ES-I3 (cell line): ENCODE data around the gene RAVER1.
"Not testable (repeated sequence)": the region's sequence is repeated elsewhere in the genome, so short reads cannot be mapped to it uniquely, and the experiment has no call there.

Experiments
- H3K36me3 ChIP-seq: 2 replicates; pipeline ENCODE4 v1.6.1; 2013; ENCODE audit warnings: mild to moderate bottlenecking, low read length, control low read depth, moderate library complexity; ENCODE audit not compliant: insufficient read depth
- H3K4me1 ChIP-seq: 2 replicates; pipeline ENCODE4 v1.6.1; 2013; ENCODE audit warnings: mild to moderate bottlenecking, control low read depth, low read length; ENCODE audit not compliant: insufficient read depth
- H3K9ac ChIP-seq: 2 replicates; pipeline ENCODE4 v1.6.1; 2013; ENCODE audit warnings: low read depth, mild to moderate bottlenecking, low read length, moderate library complexity
- H3K9me3 ChIP-seq: 2 replicates; pipeline ENCODE4 v1.6.1; 2013; ENCODE audit warnings: mild to moderate bottlenecking, low read length, moderate library complexity; ENCODE audit not compliant: control insufficient read depth, insufficient read depth

The RAVER1 gene

DNA sequence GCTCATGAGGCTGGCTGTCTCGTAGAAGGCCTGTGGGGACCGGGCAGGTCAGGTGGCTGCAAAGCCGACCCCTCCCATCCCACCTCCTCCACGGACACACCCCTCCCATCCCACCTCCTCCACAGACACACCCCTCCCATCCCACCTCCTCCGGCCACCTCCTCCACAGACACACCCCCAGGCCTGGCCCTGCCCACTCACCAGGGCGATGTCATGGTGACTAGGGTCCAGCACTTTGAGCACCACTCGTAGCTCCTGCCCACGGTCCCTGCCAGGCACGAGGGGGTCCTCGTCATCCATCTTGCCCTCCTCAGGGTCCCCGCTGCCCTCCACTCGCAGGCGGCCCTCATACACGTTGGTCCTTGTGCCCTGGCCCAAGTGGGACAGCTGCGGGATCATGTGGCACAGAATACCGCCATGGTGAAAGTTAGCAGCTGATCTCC is 28.3 kb upstream of the RAVER1 start:
- no peak overlapping the region for H3K9ac ChIP-seq
- H3K9me3 ChIP-seq = no peaks in the 10 kb centered on the region
- H3K4me1 ChIP-seq = no peaks in the 10 kb centered on the region
- no peaks in the 10 kb centered on the region for H3K36me3 ChIP-seq

GRCh38 chr19:10356431-10356830 is 23.1 kb upstream of the RAVER1 start:
- H3K36me3 ChIP-seq = no peaks in the 10 kb centered on the region
- no peaks in the 10 kb centered on the region for H3K9me3 ChIP-seq
- H3K9ac ChIP-seq = no peak overlapping the region
- no peaks in the 10 kb centered on the region for H3K4me1 ChIP-seq

DNA sequence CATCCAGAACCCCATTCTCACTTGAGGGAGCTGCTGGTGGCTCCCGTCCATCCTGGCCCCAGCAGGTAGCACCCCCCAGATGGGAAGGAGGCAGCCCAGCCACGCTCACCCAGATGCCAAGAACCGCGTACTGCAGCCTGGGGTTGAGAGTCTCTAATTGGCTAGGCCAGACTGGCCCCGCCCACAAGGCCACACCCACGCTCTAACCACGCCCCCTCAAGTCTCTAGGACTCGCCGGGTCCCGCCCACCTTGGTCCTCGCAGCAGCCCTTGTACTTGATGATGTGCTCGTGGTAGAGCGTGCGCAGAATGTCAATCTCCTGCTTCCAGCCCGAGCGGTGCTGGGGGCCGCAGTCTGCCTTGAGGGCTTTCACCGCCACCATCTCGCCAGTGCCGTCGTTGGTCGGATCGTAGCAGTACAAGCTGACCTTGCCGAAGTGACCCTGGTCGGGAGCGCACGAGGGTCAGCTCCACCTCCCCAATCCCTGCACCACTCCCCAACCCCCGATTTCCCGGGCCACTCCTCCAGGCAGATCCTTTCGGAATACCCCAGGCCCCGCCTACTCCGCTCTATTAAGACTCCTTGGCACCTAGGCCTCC is 20.6 kb upstream of the RAVER1 start:
- Histone ChIP-seq H3K9me3 (no peaks in the 10 kb centered on the region), H3K36me3 (peaks cover 4% of the 10 kb centered on the region; the same call in 1 of the 2 replicates), H3K9ac (peak overlapping the region; percentile 52; the same call in 1 of the 2 replicates), H3K4me1 (no peaks in the 10 kb centered on the region)

DNA sequence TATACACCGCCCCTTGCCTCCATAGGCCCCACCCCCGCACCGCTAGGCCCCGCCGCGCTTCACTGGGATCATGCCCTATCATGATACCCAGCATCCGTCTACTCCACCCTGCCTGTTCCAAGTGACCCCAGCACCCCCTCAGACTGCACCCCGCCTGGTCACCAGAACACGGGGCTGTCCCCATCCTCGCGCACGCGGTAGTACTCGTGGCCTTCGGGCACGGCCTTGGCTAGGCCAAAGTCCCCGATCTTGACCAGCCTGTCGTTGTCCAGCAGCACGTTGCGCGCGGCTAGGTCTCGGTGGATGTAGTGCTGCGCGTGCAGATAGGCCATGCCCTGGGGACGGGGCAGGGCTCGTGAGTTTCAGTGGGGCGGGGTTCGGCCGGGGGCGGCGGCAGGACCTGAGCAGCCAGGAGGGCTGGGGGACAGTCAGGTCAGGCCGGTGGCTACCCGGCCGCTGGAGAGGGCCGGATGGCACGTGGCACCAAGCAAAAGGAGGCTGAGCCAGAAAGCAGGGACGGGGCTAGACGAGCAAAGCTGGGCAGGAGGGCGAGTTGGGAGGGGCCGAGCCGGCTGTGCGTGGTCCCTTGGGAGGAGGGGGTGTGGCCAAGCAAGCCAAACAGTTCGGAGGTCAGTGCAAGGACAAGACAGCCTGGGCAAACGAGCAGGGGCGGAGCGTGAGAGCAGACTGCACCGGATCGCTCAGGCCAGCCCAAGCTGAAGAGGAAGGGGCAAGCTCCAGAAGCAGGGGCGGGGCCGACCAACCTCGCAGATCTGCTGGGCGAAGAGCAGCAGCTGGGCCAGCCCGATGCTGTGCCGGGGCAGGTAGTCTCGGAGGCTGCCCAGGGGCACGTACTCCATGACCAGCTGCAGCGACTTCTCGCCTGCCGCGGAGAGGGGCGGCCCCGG is 19.7 kb upstream of the RAVER1 start:
- peak overlapping the region; percentile 49 for H3K9ac ChIP-seq
- H3K36me3 ChIP-seq = peaks cover 4% of the 10 kb centered on the region; the same call in 1 of the 2 replicates
- no peaks in the 10 kb centered on the region for H3K4me1 ChIP-seq
- H3K9me3 ChIP-seq = no peaks in the 10 kb centered on the region

GRCh38 chr19:10346509-10346908 is 13.2 kb upstream of the RAVER1 start:
- no peaks in the 10 kb centered on the region for H3K9me3 ChIP-seq
- no peaks in the 10 kb centered on the region for H3K4me1 ChIP-seq
- no peak overlapping the region for H3K9ac ChIP-seq
- peaks cover 4% of the 10 kb centered on the region; the same call in 1 of the 2 replicates for H3K36me3 ChIP-seq

DNA sequence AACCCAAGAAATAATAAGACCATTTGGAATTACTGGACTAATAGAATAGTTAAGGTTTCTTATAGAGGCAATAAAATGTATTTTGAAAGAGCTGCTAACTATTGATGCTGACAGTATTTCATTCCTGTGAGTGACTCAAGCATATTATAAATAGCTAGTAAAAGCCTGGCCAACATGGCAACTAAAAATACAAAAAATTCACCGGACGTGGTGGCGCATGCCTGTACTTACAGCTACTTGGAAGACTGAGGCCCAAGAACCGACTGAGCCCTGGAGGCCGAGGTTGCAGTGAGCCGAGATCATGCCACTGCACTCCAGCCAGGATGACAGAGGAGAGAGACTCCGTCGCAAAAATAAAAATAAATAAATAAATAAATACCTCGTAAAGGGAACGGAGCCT is 11.5 kb upstream of the RAVER1 start:
- no peaks in the 10 kb centered on the region for H3K36me3 ChIP-seq
- no peak overlapping the region for H3K9ac ChIP-seq
- peaks cover 3% of the 10 kb centered on the region; the same call in 1 of the 2 replicates for H3K4me1 ChIP-seq
- H3K9me3 ChIP-seq = no peaks in the 10 kb centered on the region

- Histone ChIP-seq H3K9me3 (no peaks in the 10 kb centered on the region), H3K4me1 (peaks cover 15% of the 10 kb centered on the region), H3K36me3 (no peaks in the 10 kb centered on the region), H3K9ac (no peak overlapping the region)
Observed at GRCh38 chr19:10343495-10343894, 10.2 kb upstream of the RAVER1 start.

- Histone ChIP-seq H3K9me3 (no peaks in the 10 kb centered on the region), H3K9ac (peak overlapping the region; percentile 5; the same call in 1 of the 2 replicates), H3K4me1 (peaks cover 15% of the 10 kb centered on the region), H3K36me3 (no peaks in the 10 kb centered on the region)
Observed at GRCh38 chr19:10339977-10340376, 6.6 kb upstream of the RAVER1 start.

- peaks cover 15% of the 10 kb centered on the region for H3K4me1 ChIP-seq
- no peaks in the 10 kb centered on the region for H3K36me3 ChIP-seq
- H3K9me3 ChIP-seq = no peaks in the 10 kb centered on the region
- H3K9ac ChIP-seq = peak within 1 kb of the TSS; percentile 5; the same call in 1 of the 2 replicates
Observed at GRCh38 chr19:10339380-10339960, 6.1 kb upstream of the RAVER1 start, which contains the start of gene ICAM3. ICAM3 (minus strand) TSS chr19:10339624; CDS start chr19:10339614, 10 bp downstream.

- Histone ChIP-seq H3K4me1 (peaks cover 15% of the 10 kb centered on the region), H3K36me3 (no peaks in the 10 kb centered on the region), H3K9ac (peak overlapping the region; percentile 5; the same call in 1 of the 2 replicates), H3K9me3 (no peaks in the 10 kb centered on the region)
Observed at GRCh38 chr19:10338940-10339339, 5.6 kb upstream of the RAVER1 start.

GRCh38 chr19:10336725-10337124 is 3.4 kb upstream of the RAVER1 start:
- H3K9ac ChIP-seq, H3K36me3 ChIP-seq, H3K9me3 ChIP-seq: not testable (repeated sequence)
- H3K4me1 ChIP-seq = peaks cover 19% of the 10 kb centered on the region

DNA sequence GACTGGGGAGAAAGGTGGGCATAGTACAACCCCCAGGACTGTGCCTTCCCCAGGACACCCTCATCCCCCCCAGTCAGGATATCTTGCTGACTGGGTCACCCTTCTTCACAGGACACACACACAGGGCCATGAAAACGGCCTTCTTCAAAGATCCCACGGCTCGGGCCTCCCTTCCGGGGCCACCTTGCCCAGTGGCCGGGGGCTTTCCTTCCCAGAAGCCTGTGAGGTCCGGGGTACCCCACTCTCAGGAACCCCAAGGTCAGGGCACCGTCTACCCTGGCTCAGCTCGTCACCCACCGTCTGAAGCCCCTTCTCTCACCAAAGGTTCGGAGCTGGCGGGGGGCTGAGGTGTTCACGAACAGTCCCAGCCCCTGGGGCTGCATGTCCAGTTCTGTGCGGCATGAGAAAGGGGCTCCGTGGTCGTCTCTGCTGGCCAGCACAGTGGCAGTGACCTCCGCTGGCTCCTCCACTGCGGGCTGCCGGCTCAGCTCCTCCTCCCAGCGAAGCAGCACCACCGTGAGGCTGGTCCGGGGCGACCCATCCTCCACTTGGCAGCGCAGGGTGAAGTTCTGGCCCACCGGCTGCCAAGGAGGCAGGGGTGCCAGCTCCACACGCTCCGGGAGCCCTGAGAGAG is 2.1 kb upstream of the RAVER1 start:
- H3K9me3 ChIP-seq = no peaks in the 10 kb centered on the region
- no peaks in the 10 kb centered on the region for H3K36me3 ChIP-seq
- H3K9ac ChIP-seq = peak overlapping the region; percentile 28; the same call in 1 of the 2 replicates
- peaks cover 19% of the 10 kb centered on the region for H3K4me1 ChIP-seq

GRCh38 chr19:10334588-10335351 is 1.4 kb upstream of the RAVER1 start:
- Histone ChIP-seq H3K36me3 (0 out of 2 replicates have a peak, but pooled peaks cover 5% of the 10 kb centered on the region), H3K4me1 (peaks cover 16% of the 10 kb centered on the region), H3K9ac (peak overlapping the region; percentile 98; the same call in 1 of the 2 replicates), H3K9me3 (no peaks in the 10 kb centered on the region)
